ENCODE measurements around the gene KLHL29. TPM values are rescaled to one million over a fixed set of nuclear protein-coding genes. Genes with fewer than 3 reads are reported as not detected.

Gene KLHL29
- total RNA-seq, 2 experiments from 2014 or later, result 0.23 to 0.66 TPM

- intact Hi-C loops (cut with micrococcal nuclease; ENCODE audit: unreplicated experiment), result no loop called here
- Histone ChIP-seq H4K20me1 (ENCODE audit: insufficient read depth, low read length) (no peaks in the 10 kb centered on the region), H3K27ac (ENCODE audit: low read depth, low read length, poor library complexity, severe bottlenecking) (no peak overlapping the region), H3K4me3 (ENCODE audit: low read depth, low read length, poor library complexity, severe bottlenecking) (no peak overlapping the region), H3K79me2 (ENCODE audit: insufficient read depth, low read depth, low read length) (no peaks in the 10 kb centered on the region), H3K4me1 (ENCODE audit: insufficient read depth, low read length, poor library complexity, severe bottlenecking) (no peaks in the 10 kb centered on the region), H3K9me3 (ENCODE audit: low read length) (no peaks in the 10 kb centered on the region), H3K36me3 (ENCODE audit: insufficient read depth, low read length) (no peaks in the 10 kb centered on the region), H3K4me2 (ENCODE audit: low read length) (no peak overlapping the region), H3K9me2 (ENCODE audit: insufficient read depth, low read length) (no peaks in the 10 kb centered on the region), H2AFZ (ENCODE audit: low read length) (no peak overlapping the region)
- TF ChIP-seq, protein P1, sequence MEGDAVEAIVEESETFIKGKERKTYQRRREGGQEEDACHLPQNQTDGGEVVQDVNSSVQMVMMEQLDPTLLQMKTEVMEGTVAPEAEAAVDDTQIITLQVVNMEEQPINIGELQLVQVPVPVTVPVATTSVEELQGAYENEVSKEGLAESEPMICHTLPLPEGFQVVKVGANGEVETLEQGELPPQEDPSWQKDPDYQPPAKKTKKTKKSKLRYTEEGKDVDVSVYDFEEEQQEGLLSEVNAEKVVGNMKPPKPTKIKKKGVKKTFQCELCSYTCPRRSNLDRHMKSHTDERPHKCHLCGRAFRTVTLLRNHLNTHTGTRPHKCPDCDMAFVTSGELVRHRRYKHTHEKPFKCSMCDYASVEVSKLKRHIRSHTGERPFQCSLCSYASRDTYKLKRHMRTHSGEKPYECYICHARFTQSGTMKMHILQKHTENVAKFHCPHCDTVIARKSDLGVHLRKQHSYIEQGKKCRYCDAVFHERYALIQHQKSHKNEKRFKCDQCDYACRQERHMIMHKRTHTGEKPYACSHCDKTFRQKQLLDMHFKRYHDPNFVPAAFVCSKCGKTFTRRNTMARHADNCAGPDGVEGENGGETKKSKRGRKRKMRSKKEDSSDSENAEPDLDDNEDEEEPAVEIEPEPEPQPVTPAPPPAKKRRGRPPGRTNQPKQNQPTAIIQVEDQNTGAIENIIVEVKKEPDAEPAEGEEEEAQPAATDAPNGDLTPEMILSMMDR (conservative IDR thresholded peaks at IDR 0.05; ENCODE audit: low read length), result no peak
- no peak for TF ChIP-seq EZH2phosphoT487 (IDR thresholded peaks at IDR 0.05; ENCODE audit: borderline replicate concordance, low read depth, low read length)
- POLR2A ChIA-PET, result no interaction called here
- CTCF ChIA-PET (ENCODE audit: unreplicated experiment), result no interaction called here
- DNase-seq (ENCODE audit: low spot score), result no peak
- no TSS peak for BruUV-seq (replicated peaks)
These were observed 283.9 kb downstream of the KLHL29 start for GRCh38 chr2:23668756-23669304.

DNA sequence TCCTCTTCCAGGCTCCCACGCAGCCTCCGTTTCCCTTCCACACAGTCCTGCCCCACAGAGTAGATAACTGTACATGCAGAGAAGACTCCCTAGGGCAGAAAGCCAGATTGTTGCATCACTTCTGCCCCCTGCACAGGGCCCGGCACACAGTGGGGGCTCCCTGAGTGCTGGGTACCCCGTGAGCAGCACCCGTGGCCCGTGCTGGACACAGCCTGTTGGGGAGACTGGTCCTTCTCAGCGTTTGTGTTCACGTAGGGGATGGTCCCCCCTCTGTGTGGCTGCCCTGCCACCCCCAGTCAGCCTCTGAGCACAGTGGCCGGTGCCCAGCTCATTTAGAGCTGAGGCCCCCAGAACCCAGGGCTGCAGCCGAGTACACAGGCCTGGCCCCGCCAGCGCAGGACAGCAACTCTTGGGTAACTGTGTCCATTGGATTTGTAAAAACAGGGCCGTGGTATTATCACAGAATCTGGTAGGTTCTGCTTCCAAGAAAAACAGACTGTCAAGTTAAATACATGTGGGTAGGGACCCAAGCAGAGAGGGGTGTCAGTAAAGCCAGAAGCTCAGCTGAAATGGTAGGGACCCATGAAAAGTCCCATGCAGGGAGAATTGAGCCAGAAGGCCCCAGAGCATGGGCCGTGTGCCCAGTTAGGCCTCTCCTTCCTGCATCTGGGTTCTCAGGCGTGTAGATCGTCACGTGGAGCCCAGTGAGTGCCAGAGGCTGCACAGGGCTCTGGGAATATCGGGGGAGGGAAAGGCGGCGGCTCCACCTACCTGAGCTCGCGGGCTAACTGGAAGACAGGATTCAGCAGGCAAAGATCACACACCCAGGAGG lies 284.6 kb downstream of the KLHL29 start:
- H3K4me3 ChIP-seq (ENCODE audit: low read depth, low read length, poor library complexity, severe bottlenecking), result no peak overlapping the region
- no peaks in the 10 kb centered on the region for H3K36me3 ChIP-seq (ENCODE audit: insufficient read depth, low read length)
- BruUV-seq (replicated peaks), result no TSS peak
- no peak overlapping the region for H3K4me2 ChIP-seq (ENCODE audit: low read length)
- H2AFZ ChIP-seq (ENCODE audit: low read length), result no peak overlapping the region
- no peaks in the 10 kb centered on the region for H4K20me1 ChIP-seq (ENCODE audit: insufficient read depth, low read length)
- no peaks in the 10 kb centered on the region for H3K9me2 ChIP-seq (ENCODE audit: insufficient read depth, low read length)
- H3K27ac ChIP-seq (ENCODE audit: low read depth, low read length, poor library complexity, severe bottlenecking), result no peak overlapping the region
- no peaks in the 10 kb centered on the region for H3K4me1 ChIP-seq (ENCODE audit: insufficient read depth, low read length, poor library complexity, severe bottlenecking)
- intact Hi-C loops (cut with micrococcal nuclease; ENCODE audit: unreplicated experiment), result no loop called here
- no peaks in the 10 kb centered on the region for H3K79me2 ChIP-seq (ENCODE audit: insufficient read depth, low read depth, low read length)
- ChIA-PET POLR2A (no interaction called here), CTCF (ENCODE audit: unreplicated experiment) (no interaction called here)
- TF ChIP-seq, protein P1 (conservative IDR thresholded peaks at IDR 0.05; ENCODE audit: low read length), result no peak
- no peak for TF ChIP-seq EZH2phosphoT487 (IDR thresholded peaks at IDR 0.05; ENCODE audit: borderline replicate concordance, low read depth, low read length)
- H3K9me3 ChIP-seq (ENCODE audit: low read length), result no peaks in the 10 kb centered on the region
- no peak for DNase-seq (ENCODE audit: low spot score)

- no peaks in the 10 kb centered on the region for H4K20me1 ChIP-seq (ENCODE audit: insufficient read depth, low read length)
- H3K4me1 ChIP-seq (ENCODE audit: insufficient read depth, low read length, poor library complexity, severe bottlenecking), result no peaks in the 10 kb centered on the region
- intact Hi-C loops (cut with micrococcal nuclease; ENCODE audit: unreplicated experiment), result no loop called here
- no peaks in the 10 kb centered on the region for H3K36me3 ChIP-seq (ENCODE audit: insufficient read depth, low read length)
- TF ChIP-seq, protein P1 (conservative IDR thresholded peaks at IDR 0.05; ENCODE audit: low read length), result no peak
- no peak for TF ChIP-seq EZH2phosphoT487 (IDR thresholded peaks at IDR 0.05; ENCODE audit: borderline replicate concordance, low read depth, low read length)
- H3K4me2 ChIP-seq (ENCODE audit: low read length), result no peak overlapping the region
- H3K4me3 ChIP-seq (ENCODE audit: low read depth, low read length, poor library complexity, severe bottlenecking), result no peak overlapping the region
- H3K9me2 ChIP-seq (ENCODE audit: insufficient read depth, low read length), result no peaks in the 10 kb centered on the region
- H2AFZ ChIP-seq (ENCODE audit: low read length), result no peak overlapping the region
- no peak for DNase-seq (ENCODE audit: low spot score)
- CTCF ChIA-PET (ENCODE audit: unreplicated experiment), result no interaction called here
- H3K27ac ChIP-seq (ENCODE audit: low read depth, low read length, poor library complexity, severe bottlenecking), result no peak overlapping the region
- BruUV-seq (replicated peaks), result no TSS peak
- POLR2A ChIA-PET, result no interaction called here
- H3K79me2 ChIP-seq (ENCODE audit: insufficient read depth, low read depth, low read length), result no peaks in the 10 kb centered on the region
- no peaks in the 10 kb centered on the region for H3K9me3 ChIP-seq (ENCODE audit: low read length)
These were observed 285.2 kb downstream of the KLHL29 start for GRCh38 chr2:23670245-23670592.

All from OCI-LY7 (cell line).